ENCODE data around the gene ANAPC15.

DNA sequence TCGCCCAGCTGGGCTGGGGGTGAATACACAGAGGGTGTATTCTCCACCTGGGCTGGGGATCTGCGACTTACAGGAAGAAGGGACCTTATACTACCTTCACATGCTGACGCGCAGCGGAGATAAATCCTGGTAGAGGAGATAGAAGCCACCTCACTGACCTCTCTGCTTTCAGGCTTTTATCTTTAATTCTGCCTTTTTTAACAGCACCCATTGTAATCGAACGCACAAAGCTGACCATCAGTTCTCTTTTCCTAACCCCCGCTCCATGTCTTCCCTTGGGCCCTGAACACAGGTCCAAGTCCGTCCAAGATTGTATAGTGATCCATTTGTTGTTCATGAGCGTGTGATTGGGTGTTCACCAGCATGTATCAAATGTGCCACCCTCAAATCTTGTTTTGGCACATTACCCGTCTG is 8.7 kb downstream of the ANAPC15 start:
- TF ChIP-seq, protein P1, sequence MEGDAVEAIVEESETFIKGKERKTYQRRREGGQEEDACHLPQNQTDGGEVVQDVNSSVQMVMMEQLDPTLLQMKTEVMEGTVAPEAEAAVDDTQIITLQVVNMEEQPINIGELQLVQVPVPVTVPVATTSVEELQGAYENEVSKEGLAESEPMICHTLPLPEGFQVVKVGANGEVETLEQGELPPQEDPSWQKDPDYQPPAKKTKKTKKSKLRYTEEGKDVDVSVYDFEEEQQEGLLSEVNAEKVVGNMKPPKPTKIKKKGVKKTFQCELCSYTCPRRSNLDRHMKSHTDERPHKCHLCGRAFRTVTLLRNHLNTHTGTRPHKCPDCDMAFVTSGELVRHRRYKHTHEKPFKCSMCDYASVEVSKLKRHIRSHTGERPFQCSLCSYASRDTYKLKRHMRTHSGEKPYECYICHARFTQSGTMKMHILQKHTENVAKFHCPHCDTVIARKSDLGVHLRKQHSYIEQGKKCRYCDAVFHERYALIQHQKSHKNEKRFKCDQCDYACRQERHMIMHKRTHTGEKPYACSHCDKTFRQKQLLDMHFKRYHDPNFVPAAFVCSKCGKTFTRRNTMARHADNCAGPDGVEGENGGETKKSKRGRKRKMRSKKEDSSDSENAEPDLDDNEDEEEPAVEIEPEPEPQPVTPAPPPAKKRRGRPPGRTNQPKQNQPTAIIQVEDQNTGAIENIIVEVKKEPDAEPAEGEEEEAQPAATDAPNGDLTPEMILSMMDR (IDR thresholded peaks at IDR 0.05; ENCODE audit: low read length) = no peak
- TF ChIP-seq EZH2 (IDR thresholded peaks at IDR 0.05; ENCODE audit: borderline replicate concordance, low read length) = no peak

All from OCI-LY1 (cell line).